Hepatocyte (in vitro differentiated cells): ENCODE results near the gene PLEKHJ1. TPM values are rescaled to one million over a fixed set of nuclear protein-coding genes. Genes with fewer than 3 reads are reported as not detected.

Experiments used
- DNase-seq: peaks from one replicate; pipeline ENCODE4 v3.0.0-alpha.2; 2016; ENCODE audit warnings: low spot score
- H2AFZ ChIP-seq: fragments of 200-600 bp; sonication (generic); 2 replicates; pipeline ENCODE4 v1.6.0; 2016; ENCODE audit warnings: antibody characterized with exemption, mild to moderate bottlenecking
- H3K27ac ChIP-seq: fragments of 200-600 bp; sonication (generic); 2 replicates; pipeline ENCODE4 v1.5.1; 2016; ENCODE audit warnings: mild to moderate bottlenecking
- H3K27me3 ChIP-seq: fragments of 200-600 bp; sonication (generic); 2 replicates; pipeline ENCODE4 v1.6.1; 2016
- H3K36me3 ChIP-seq: fragments of 200-600 bp; sonication (generic); replicated peaks from 2 replicates; pipeline ENCODE4 v1.5.1; 2016; ENCODE audit warnings: low read depth; ENCODE audit not compliant: insufficient read depth
- H3K4me1 ChIP-seq: fragments of 200-600 bp; sonication (generic); 2 replicates; pipeline ENCODE4 v1.5.1; 2016; ENCODE audit warnings: mild to moderate bottlenecking, moderate library complexity; ENCODE audit not compliant: insufficient read depth
- H3K4me2 ChIP-seq: fragments of 200-600 bp; sonication (generic); 2 replicates; pipeline ENCODE4 v1.6.0; 2016
- H3K4me3 ChIP-seq: fragments of 200-600 bp; sonication (generic); 2 replicates; pipeline ENCODE4 v1.5.1; 2016; ENCODE audit warnings: mild to moderate bottlenecking
- H3K79me2 ChIP-seq: fragments of 200-600 bp; sonication (generic); 2 replicates; pipeline ENCODE4 v1.6.0; 2017; ENCODE audit warnings: mild to moderate bottlenecking
- H3K9me2 ChIP-seq: fragments of 200-600 bp; sonication (generic); replicated peaks from 2 replicates; pipeline ENCODE4 v1.6.0; 2017; ENCODE audit warnings: mild to moderate bottlenecking; ENCODE audit not compliant: insufficient read depth
- H3K9me3 ChIP-seq: fragments of 200-600 bp; sonication (generic); 2 replicates; pipeline ENCODE4 v1.5.1; 2016; ENCODE audit warnings: low read depth, mild to moderate bottlenecking
- H4K20me1 ChIP-seq: fragments of 200-600 bp; sonication (generic); 2 replicates; pipeline ENCODE4 v1.6.0; 2016; ENCODE audit warnings: mild to moderate bottlenecking; ENCODE audit not compliant: insufficient read depth, poor library complexity, severe bottlenecking
- EZH2 ChIP-seq: fragments of 200-600 bp; sonication (generic); IDR thresholded peaks from 2 replicates; pipeline ENCODE4 v1.6.1; 2016; ENCODE audit warnings: antibody characterized with exemption, mild to moderate bottlenecking, borderline replicate concordance
- EZH2phosphoT487 ChIP-seq: fragments of 200-600 bp; sonication (generic); IDR thresholded peaks from one replicate; pipeline ENCODE4 v1.6.1; 2018; ENCODE audit warnings: antibody characterized with exemption, mild to moderate bottlenecking, low read depth, moderate library complexity; ENCODE audit not compliant: unreplicated experiment, severe bottlenecking
- WGBS: methylation state at CpG from one replicate; pipeline ENCODE4 v1.1.6; 2016; ENCODE audit warnings: low lambda C conversion rate; ENCODE audit errors: missing lambda C conversion rate; 5-methylcytosine and 5-hydroxymethylcytosine counted together
- polyA plus RNA-seq: library from polyadenylated mRNA; unstranded; fragments of >200 nt; fragmentation: Nextera tagmentation; extraction: Ambion mirVana; gene quantifications from 2 replicates; pipeline ENCODE4 v1.2.1, GENCODE V29; 2016
- total RNA-seq: library from RNA; depleted of rRNA; stranded (reverse); fragments of >200 nt; gene quantifications from 2 replicates; pipeline ENCODE4 v1.2.3, GENCODE V29; 2014
- TF ChIP-seq, protein P1 (sequence below): fragments of 200-600 bp; sonication (generic); IDR thresholded peaks from 2 replicates; pipeline ENCODE4 v1.5.1; 2016; ENCODE audit warnings: antibody characterized with exemption, mild to moderate bottlenecking; ENCODE audit not compliant: poor library complexity

The PLEKHJ1 gene
- total and polyA plus RNA-seq, 2 experiments from 2014 or later, result 165 to 190 TPM

DNA sequence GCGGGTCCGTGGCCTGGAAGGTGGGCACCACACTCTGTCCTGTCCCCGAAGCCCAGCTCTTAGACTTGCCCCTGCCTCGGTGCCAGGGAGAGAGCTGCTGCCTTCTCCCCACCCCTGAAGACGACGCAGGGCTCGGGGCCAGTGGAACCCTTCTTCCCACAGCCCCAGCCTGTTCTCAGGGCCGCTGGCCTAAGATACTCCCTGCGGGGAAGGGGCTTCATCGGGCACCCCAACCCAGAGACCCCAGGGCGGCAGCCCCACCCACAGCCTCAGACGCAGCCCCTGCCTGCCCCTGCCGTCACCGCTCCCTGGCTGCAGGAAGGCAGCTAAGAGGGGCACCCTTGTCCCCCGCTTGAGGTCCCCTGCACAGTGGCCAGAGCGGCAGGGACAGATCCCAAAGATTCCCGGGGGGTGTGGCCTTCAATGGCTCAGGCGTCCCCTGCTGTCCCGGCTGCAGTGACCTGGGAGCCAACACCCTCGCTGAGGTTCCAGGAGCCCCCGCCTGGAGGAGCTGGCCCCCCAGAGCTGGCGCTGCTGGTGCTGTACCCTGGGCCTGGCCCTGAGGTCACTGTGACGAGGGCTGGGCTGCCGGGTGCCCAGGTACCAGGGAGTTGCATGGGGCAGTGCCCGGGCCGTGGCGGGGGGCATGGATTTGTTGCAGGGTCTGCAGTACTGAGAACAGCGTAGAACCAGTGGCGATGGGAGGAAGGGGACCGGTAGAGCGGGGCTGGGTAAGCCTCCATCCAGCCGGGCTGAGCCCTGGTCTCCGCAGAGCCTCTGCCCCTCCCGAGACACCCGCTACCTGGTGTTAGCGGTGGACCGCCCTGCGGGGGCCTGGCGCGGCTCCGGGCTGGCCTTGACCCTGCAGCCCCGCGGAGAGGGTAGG is 14.0 kb upstream of the PLEKHJ1 start:
- H3K4me1 ChIP-seq, result peaks cover 13% of the 10 kb centered on the region

GRCh38 chr19:2249010-2249866 is 13.1 kb upstream of the PLEKHJ1 start, which contains the start of gene AMH:
TSS of gene AMH (plus strand) at chr19:2249323. CDS start at chr19:2249333, 10 bp downstream.
- no peak for DNase-seq
- no peaks in the 10 kb centered on the region for H3K36me3 ChIP-seq
- peaks cover 3% of the 10 kb centered on the region for H4K20me1 ChIP-seq
- H3K4me1 ChIP-seq, result peaks cover 15% of the 10 kb centered on the region
- H3K27ac ChIP-seq, result no peak within 1 kb of the TSS
- H3K9me2 ChIP-seq, result no peaks in the 10 kb centered on the region
- peaks cover 13% of the 10 kb centered on the region for H3K79me2 ChIP-seq
- 89% methylated on average over 27 of the region's 27 CpGs for WGBS
- H3K4me3 ChIP-seq, result no peak within 1 kb of the TSS
- H3K27me3 ChIP-seq, result no peaks in the 10 kb centered on the region
- H3K4me2 ChIP-seq, result no peak within 1 kb of the TSS
- no peak within 1 kb of the TSS for H2AFZ ChIP-seq
- no peaks in the 10 kb centered on the region for H3K9me3 ChIP-seq
- TF ChIP-seq EZH2, result no peak
- TF ChIP-seq, protein P1, sequence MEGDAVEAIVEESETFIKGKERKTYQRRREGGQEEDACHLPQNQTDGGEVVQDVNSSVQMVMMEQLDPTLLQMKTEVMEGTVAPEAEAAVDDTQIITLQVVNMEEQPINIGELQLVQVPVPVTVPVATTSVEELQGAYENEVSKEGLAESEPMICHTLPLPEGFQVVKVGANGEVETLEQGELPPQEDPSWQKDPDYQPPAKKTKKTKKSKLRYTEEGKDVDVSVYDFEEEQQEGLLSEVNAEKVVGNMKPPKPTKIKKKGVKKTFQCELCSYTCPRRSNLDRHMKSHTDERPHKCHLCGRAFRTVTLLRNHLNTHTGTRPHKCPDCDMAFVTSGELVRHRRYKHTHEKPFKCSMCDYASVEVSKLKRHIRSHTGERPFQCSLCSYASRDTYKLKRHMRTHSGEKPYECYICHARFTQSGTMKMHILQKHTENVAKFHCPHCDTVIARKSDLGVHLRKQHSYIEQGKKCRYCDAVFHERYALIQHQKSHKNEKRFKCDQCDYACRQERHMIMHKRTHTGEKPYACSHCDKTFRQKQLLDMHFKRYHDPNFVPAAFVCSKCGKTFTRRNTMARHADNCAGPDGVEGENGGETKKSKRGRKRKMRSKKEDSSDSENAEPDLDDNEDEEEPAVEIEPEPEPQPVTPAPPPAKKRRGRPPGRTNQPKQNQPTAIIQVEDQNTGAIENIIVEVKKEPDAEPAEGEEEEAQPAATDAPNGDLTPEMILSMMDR, result no peak
- no peak for TF ChIP-seq EZH2phosphoT487

More for the DNA sequence above, 14.0 kb upstream of the PLEKHJ1 start:
- no peak for DNase-seq
- Histone ChIP-seq H3K9me2 (no peaks in the 10 kb centered on the region), H3K9me3 (no peaks in the 10 kb centered on the region), H4K20me1 (peaks cover 3% of the 10 kb centered on the region), H3K79me2 (peaks cover 5% of the 10 kb centered on the region), H3K4me3 (no peak overlapping the region), H3K4me2 (no peak overlapping the region), H3K27ac (no peak overlapping the region), H3K36me3 (no peaks in the 10 kb centered on the region), H2AFZ (no peak overlapping the region), H3K27me3 (no peaks in the 10 kb centered on the region)
- TF ChIP-seq EZH2phosphoT487 (no peak), EZH2 (no peak)
- TF ChIP-seq, protein P1, result no peak
- WGBS, result 92% methylated on average over 29 of the region's 43 CpGs

DNA sequence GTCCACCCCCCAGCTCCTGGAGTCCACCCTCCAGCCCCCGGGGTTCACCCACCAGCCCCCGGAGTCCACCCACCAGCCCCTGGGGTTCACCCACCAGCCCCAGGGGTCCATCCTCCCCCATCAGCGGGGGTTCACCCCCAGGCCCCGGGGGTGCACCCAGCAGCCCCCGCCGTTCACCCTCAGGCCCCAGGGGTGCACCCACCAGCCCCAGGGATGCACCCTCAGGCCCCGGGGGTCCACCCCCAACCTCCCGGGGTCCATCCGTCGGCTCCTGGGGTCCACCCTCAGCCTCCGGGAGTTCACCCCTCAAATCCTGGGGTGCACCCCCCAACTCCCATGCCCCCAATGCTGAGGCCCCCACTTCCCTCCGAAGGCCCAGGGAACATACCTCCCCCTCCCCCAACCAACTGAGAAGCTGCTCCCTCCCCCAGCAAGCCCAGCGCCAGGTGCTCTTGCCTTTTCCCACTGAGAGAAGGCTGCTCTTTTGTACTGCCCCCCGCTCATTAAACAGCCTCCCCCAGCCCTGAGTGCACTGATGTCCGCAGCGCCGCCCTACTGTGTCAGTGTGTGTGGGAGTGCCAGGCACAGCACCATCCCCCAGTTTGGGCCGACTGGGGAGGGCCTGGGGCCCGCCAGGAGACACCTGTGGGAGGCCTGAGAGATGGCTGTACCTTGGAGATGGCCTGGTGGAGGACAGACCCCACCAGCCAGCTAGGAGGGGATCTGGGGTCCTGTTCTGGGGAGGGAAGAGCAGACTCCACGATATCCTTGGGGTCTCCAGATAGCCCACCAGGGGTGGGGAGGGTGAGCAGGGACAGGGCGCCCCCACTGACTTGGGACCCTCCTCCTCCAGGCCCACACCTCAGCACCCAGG is 12.2 kb upstream of the PLEKHJ1 start:
- DNase-seq, result no peak
- H3K27ac ChIP-seq, result no peak overlapping the region
- H3K36me3 ChIP-seq, result no peaks in the 10 kb centered on the region
- no peaks in the 10 kb centered on the region for H3K27me3 ChIP-seq
- H3K9me3 ChIP-seq, result no peaks in the 10 kb centered on the region
- H2AFZ ChIP-seq, result no peak overlapping the region
- no peak for TF ChIP-seq EZH2phosphoT487
- TF ChIP-seq, protein P1, result no peak
- TF ChIP-seq EZH2, result no peak
- H3K79me2 ChIP-seq, result peaks cover 21% of the 10 kb centered on the region
- H3K4me3 ChIP-seq, result no peak overlapping the region
- no peaks in the 10 kb centered on the region for H3K9me2 ChIP-seq
- H3K4me2 ChIP-seq, result no peak overlapping the region
- H3K4me1 ChIP-seq, result peaks cover 18% of the 10 kb centered on the region
- H4K20me1 ChIP-seq, result peaks cover 7% of the 10 kb centered on the region
- WGBS, result 82% methylated on average over 8 of the region's 21 CpGs
